ENCODE data around the gene RBBP8NL. TPM values are rescaled to one million over a fixed set of nuclear protein-coding genes. Genes with fewer than 3 reads are reported as not detected.

RBBP8NL gene
- polyA plus RNA-seq, 3 donors: 2.4 to 2.9 (median 2.7) TPM

GRCh38 chr20:62462976-62463592 is 35.7 kb upstream of the RBBP8NL start:
- DNase-seq: no peak

- no peak for DNase-seq
These were observed 34.5 kb upstream of the RBBP8NL start for GRCh38 chr20:62461834-62462233.

GRCh38 chr20:62461157-62461556 is 33.8 kb upstream of the RBBP8NL start:
- peak; percentile 52 for DNase-seq

- peak; percentile 57 for DNase-seq
These were observed 33.3 kb upstream of the RBBP8NL start for GRCh38 chr20:62460678-62461077.

- DNase-seq: no peak
These were observed 32.1 kb upstream of the RBBP8NL start for GRCh38 chr20:62459488-62459887.

- no peak for DNase-seq
These were observed 31.2 kb upstream of the RBBP8NL start for GRCh38 chr20:62458275-62459251.

GRCh38 chr20:62457831-62458230 is 30.5 kb upstream of the RBBP8NL start:
- DNase-seq: no peak

- DNase-seq: no peak
These were observed 29.8 kb upstream of the RBBP8NL start for GRCh38 chr20:62457098-62457497.

- DNase-seq: no peak
These were observed 28.6 kb upstream of the RBBP8NL start for GRCh38 chr20:62455929-62456328.

- peak; percentile 87 for DNase-seq
These were observed 27.7 kb upstream of the RBBP8NL start for GRCh38 chr20:62454904-62455636.

GRCh38 chr20:62453186-62453808 is 26.0 kb upstream of the RBBP8NL start:
- DNase-seq: no peak

GRCh38 chr20:62452475-62453095 is 25.2 kb upstream of the RBBP8NL start:
- DNase-seq: no peak

- DNase-seq: no peak
These were observed 24.6 kb upstream of the RBBP8NL start for GRCh38 chr20:62451970-62452369.

GRCh38 chr20:62451156-62451767 is 23.9 kb upstream of the RBBP8NL start:
- DNase-seq: no peak

GRCh38 chr20:62449951-62450691 is 22.8 kb upstream of the RBBP8NL start:
- no peak for DNase-seq

GRCh38 chr20:62448788-62449187 is 21.4 kb upstream of the RBBP8NL start:
- DNase-seq: no peak

- no peak for DNase-seq
These were observed 20.7 kb upstream of the RBBP8NL start for GRCh38 chr20:62448038-62448437.

GRCh38 chr20:62446888-62447869 is 19.8 kb upstream of the RBBP8NL start:
- no peak for DNase-seq

- no peak for DNase-seq
These were observed 19.1 kb upstream of the RBBP8NL start for GRCh38 chr20:62446481-62446880.

Measured in renal pelvis (tissue), 4 donors.